Measurements from ENCODE around the gene PSME3IP1. TPM values are rescaled to one million over a fixed set of nuclear protein-coding genes. Genes with fewer than 3 reads are reported as not detected.
"Not testable (repeated sequence)": the region's sequence is repeated elsewhere in the genome, so short reads cannot be mapped to it uniquely, and the experiment has no call there.

The PSME3IP1 gene
- polyA plus RNA-seq, 2 donors: 50.4 to 50.6 TPM

DNA sequence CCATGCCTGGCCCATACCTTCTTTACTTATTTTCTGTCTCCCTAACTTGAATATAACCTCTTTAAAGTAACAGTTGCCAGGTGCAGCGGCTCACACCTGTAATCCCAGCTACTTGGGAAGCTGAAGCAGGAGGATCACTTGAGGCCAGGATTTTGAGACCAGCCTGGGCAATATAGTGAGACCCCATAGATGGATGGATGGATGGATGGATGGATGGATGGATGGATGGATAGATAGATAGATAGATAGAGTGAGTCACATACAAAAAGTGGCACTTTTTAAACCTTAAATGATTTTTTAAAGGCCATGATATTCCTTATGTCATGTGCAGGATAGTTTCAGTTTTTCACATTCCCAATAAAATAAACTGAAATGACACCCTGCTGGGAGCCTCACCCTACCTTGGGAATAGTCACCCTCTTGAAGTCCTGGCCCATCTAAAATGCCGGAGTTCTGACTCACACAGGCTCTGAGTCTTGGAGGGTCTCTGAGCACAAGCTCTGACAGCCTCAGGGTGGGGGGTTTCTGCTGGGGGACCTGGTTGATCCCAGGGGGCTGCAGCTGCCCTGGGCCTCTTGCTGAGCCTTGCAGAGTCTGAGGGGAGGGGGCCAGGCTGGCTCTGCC lies 67.3 kb downstream of the PSME3IP1 start:
- H3K27me3 ChIP-seq (ENCODE audit: control insufficient read depth in 1 of 2, insufficient read depth in 2 of 2, low read length in 2 of 2): no peaks in the 10 kb centered on the region
- peaks cover 5 to 17% of the 10 kb centered on the region in 2 donors for H3K36me3 ChIP-seq (ENCODE audit: control insufficient read depth in 2 of 2, insufficient read depth in 2 of 2, low read length in 1 of 2)
- no peak overlapping the region for H3K4me3 ChIP-seq (ENCODE audit: low read depth in 1 of 2, low read length in 2 of 2)
- WGBS, 2 donors: 97 to 98% methylated on average over 2 of the region's 2 CpGs
- no peak overlapping the region for H3K27ac ChIP-seq (ENCODE audit: low read depth in 2 of 2, low read length in 1 of 2)
- no peaks in the 10 kb centered on the region for H3K4me1 ChIP-seq (ENCODE audit: control insufficient read depth in 2 of 2, insufficient read depth in 2 of 2, low read length in 1 of 2)
- H3K9me3 ChIP-seq (ENCODE audit: control insufficient read depth in 2 of 2, insufficient read depth in 1 of 2, low read depth in 1 of 2, low read length in 1 of 2): no peaks in the 10 kb centered on the region

GRCh38 chr16:57115514-57116182 lies 70.2 kb downstream of the PSME3IP1 start:
- H3K36me3 ChIP-seq (ENCODE audit: control insufficient read depth in 2 of 2, insufficient read depth in 2 of 2, low read length in 1 of 2): peaks cover 5 to 6% of the 10 kb centered on the region in 2 donors
- WGBS, 2 donors: 56 to 73% methylated on average over 25 of the region's 25 CpGs
- no peak overlapping the region for H3K27ac ChIP-seq (ENCODE audit: low read depth in 2 of 2, low read length in 1 of 2)
- no peaks in the 10 kb centered on the region for H3K27me3 ChIP-seq (ENCODE audit: control insufficient read depth in 1 of 2, insufficient read depth in 2 of 2, low read length in 2 of 2)
- H3K9me3 ChIP-seq (ENCODE audit: control insufficient read depth in 2 of 2, insufficient read depth in 1 of 2, low read depth in 1 of 2, low read length in 1 of 2): no peaks in the 10 kb centered on the region
- H3K4me3 ChIP-seq (ENCODE audit: low read depth in 1 of 2, low read length in 2 of 2): no peak overlapping the region
- no peaks in the 10 kb centered on the region for H3K4me1 ChIP-seq (ENCODE audit: control insufficient read depth in 2 of 2, insufficient read depth in 2 of 2, low read length in 1 of 2)

DNA sequence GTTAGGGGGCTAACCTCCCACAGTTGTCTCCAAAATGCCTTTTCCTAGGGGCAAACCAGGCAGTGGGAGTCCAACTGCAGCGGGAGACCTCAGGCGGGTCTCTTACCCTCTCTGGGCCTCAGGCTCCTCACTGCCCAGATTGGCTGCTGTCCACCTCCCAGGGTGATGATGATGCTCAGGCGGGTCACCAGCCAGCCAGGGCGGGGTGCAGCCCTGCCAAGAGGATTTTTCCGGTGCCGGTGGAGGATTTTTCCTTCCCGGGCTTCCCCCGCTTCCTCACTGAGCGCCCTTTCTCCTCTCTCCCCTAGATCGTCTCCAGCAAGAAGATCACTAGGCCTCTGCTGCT lies 70.7 kb downstream of the PSME3IP1 start:
- WGBS, 2 donors: 65 to 70% methylated on average over 10 of the region's 10 CpGs
- Histone ChIP-seq H3K36me3 (ENCODE audit: control insufficient read depth in 2 of 2, insufficient read depth in 2 of 2, low read length in 1 of 2) (peaks cover 5 to 6% of the 10 kb centered on the region in 2 donors), H3K27ac (ENCODE audit: low read depth in 2 of 2, low read length in 1 of 2) (no peak overlapping the region), H3K4me1 (ENCODE audit: control insufficient read depth in 2 of 2, insufficient read depth in 2 of 2, low read length in 1 of 2) (no peaks in the 10 kb centered on the region), H3K9me3 (ENCODE audit: control insufficient read depth in 2 of 2, insufficient read depth in 1 of 2, low read depth in 1 of 2, low read length in 1 of 2) (no peaks in the 10 kb centered on the region), H3K27me3 (ENCODE audit: control insufficient read depth in 1 of 2, insufficient read depth in 2 of 2, low read length in 2 of 2) (no peaks in the 10 kb centered on the region), H3K4me3 (ENCODE audit: low read depth in 1 of 2, low read length in 2 of 2) (no peak overlapping the region)

- WGBS, 2 donors: 90 to 91% methylated on average over 5 of the region's 5 CpGs
- no peaks in the 10 kb centered on the region for H3K4me1 ChIP-seq (ENCODE audit: control insufficient read depth in 2 of 2, insufficient read depth in 2 of 2, low read length in 1 of 2)
- H3K27me3 ChIP-seq (ENCODE audit: control insufficient read depth in 1 of 2, insufficient read depth in 2 of 2, low read length in 2 of 2): no peaks in the 10 kb centered on the region
- H3K4me3 ChIP-seq (ENCODE audit: low read depth in 1 of 2, low read length in 2 of 2): no peak overlapping the region
- no peak overlapping the region for H3K27ac ChIP-seq (ENCODE audit: low read depth in 2 of 2, low read length in 1 of 2)
- H3K9me3 ChIP-seq (ENCODE audit: control insufficient read depth in 2 of 2, insufficient read depth in 1 of 2, low read depth in 1 of 2, low read length in 1 of 2): no peaks in the 10 kb centered on the region
- H3K36me3 ChIP-seq (ENCODE audit: control insufficient read depth in 2 of 2, insufficient read depth in 2 of 2, low read length in 1 of 2): peaks cover 5 to 6% of the 10 kb centered on the region in 2 donors
Observed at GRCh38 chr16:57113664-57114063, 72.2 kb downstream of the PSME3IP1 start.

GRCh38 chr16:57113042-57113453 lies 72.8 kb downstream of the PSME3IP1 start:
- no peaks in the 10 kb centered on the region for H3K4me1 ChIP-seq (ENCODE audit: control insufficient read depth in 2 of 2, insufficient read depth in 2 of 2, low read length in 1 of 2)
- 86 to 90% methylated on average over 14 of the region's 14 CpGs for WGBS, 2 donors
- no peak overlapping the region for H3K27ac ChIP-seq (ENCODE audit: low read depth in 2 of 2, low read length in 1 of 2)

GRCh38 chr16:57112403-57113041 lies 73.3 kb downstream of the PSME3IP1 start:
- Histone ChIP-seq H3K27me3 (ENCODE audit: control insufficient read depth in 1 of 2, insufficient read depth in 2 of 2, low read length in 2 of 2) (no peaks in the 10 kb centered on the region), H3K27ac (ENCODE audit: low read depth in 2 of 2, low read length in 1 of 2) (no peak overlapping the region), H3K9me3 (ENCODE audit: control insufficient read depth in 2 of 2, insufficient read depth in 1 of 2, low read depth in 1 of 2, low read length in 1 of 2) (no peaks in the 10 kb centered on the region), H3K4me3 (ENCODE audit: low read depth in 1 of 2, low read length in 2 of 2) (no peak overlapping the region), H3K36me3 (ENCODE audit: control insufficient read depth in 2 of 2, insufficient read depth in 2 of 2, low read length in 1 of 2) (peaks cover 2 to 5% of the 10 kb centered on the region in 2 donors), H3K4me1 (ENCODE audit: control insufficient read depth in 2 of 2, insufficient read depth in 2 of 2, low read length in 1 of 2) (no peaks in the 10 kb centered on the region)
- WGBS, 2 donors: 74 to 81% methylated on average over 10 of the region's 10 CpGs

More at GRCh38 chr16:57113042-57113453, 72.8 kb downstream of the PSME3IP1 start:
- no peaks in the 10 kb centered on the region for H3K27me3 ChIP-seq (ENCODE audit: control insufficient read depth in 1 of 2, insufficient read depth in 2 of 2, low read length in 2 of 2)
- H3K36me3 ChIP-seq (ENCODE audit: control insufficient read depth in 2 of 2, insufficient read depth in 2 of 2, low read length in 1 of 2): peaks cover 5 to 6% of the 10 kb centered on the region in 2 donors
- H3K9me3 ChIP-seq (ENCODE audit: control insufficient read depth in 2 of 2, insufficient read depth in 1 of 2, low read depth in 1 of 2, low read length in 1 of 2): no peaks in the 10 kb centered on the region
- H3K4me3 ChIP-seq (ENCODE audit: low read depth in 1 of 2, low read length in 2 of 2): no peak overlapping the region

DNA sequence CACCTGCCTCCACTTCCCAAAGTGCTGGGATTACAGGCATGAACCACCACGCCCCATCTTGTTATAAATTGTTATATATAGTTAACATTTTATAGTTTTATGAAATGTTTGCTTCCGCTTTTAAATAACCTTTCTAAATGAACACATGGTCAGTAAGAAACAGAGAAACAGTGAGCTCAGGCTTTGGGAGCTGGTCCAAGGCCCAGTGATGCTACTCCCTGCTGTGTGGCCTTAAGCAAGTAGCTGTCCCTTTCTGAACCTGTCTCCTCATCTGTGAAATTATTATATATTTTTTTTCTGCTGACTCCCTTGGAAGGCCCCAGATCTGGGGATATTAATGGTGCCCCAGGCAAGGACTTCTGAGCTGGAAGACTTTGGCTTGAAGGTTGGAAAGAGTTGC lies 74.4 kb downstream of the PSME3IP1 start:
- Histone ChIP-seq H3K36me3 (ENCODE audit: control insufficient read depth in 2 of 2, insufficient read depth in 2 of 2, low read length in 1 of 2) (peaks cover 0 to 2% of the 10 kb centered on the region in 2 donors), H3K27me3 (ENCODE audit: control insufficient read depth in 1 of 2, insufficient read depth in 2 of 2, low read length in 2 of 2) (no peaks in the 10 kb centered on the region), H3K27ac (ENCODE audit: low read depth in 2 of 2, low read length in 1 of 2) (no peak overlapping the region), H3K4me1 (ENCODE audit: control insufficient read depth in 2 of 2, insufficient read depth in 2 of 2, low read length in 1 of 2) (no peaks in the 10 kb centered on the region), H3K4me3 (ENCODE audit: low read depth in 1 of 2, low read length in 2 of 2) (no peak overlapping the region), H3K9me3 (ENCODE audit: control insufficient read depth in 2 of 2, insufficient read depth in 1 of 2, low read depth in 1 of 2, low read length in 1 of 2) (no peaks in the 10 kb centered on the region)
- WGBS, 2 donors: 93 to 94% methylated on average over 2 of the region's 2 CpGs

DNA sequence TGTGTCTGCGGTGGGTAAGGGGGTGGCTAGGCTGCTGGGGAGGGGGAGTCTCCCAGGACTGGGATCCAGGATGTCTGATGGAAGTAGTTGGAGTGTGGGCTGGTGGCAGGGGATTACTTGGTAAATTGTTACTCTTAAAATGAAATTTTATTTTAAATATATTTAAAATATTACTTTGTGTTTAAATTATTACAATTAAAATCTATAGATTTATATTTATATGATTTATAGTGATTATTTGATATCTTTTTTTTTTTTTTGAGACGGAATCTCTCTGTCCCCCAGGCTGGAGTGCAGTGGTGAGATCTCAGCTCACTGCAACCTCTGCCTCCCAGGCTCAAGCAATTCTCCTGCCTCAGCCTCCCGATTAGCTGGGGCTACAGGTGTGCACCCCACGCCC lies 74.9 kb downstream of the PSME3IP1 start:
- Histone ChIP-seq H3K4me1 (ENCODE audit: control insufficient read depth in 2 of 2, insufficient read depth in 2 of 2, low read length in 1 of 2) (no peaks in the 10 kb centered on the region), H3K9me3 (ENCODE audit: control insufficient read depth in 2 of 2, insufficient read depth in 1 of 2, low read depth in 1 of 2, low read length in 1 of 2) (no peaks in the 10 kb centered on the region)

GRCh38 chr16:57109259-57110105 lies 76.4 kb downstream of the PSME3IP1 start:
- not testable (repeated sequence) for H3K36me3 ChIP-seq (ENCODE audit: control insufficient read depth in 2 of 2, insufficient read depth in 2 of 2, low read length in 1 of 2); H3K4me1 ChIP-seq (ENCODE audit: control insufficient read depth in 2 of 2, insufficient read depth in 2 of 2, low read length in 1 of 2); H3K9me3 ChIP-seq (ENCODE audit: control insufficient read depth in 2 of 2, insufficient read depth in 1 of 2, low read depth in 1 of 2, low read length in 1 of 2); H3K27me3 ChIP-seq (ENCODE audit: control insufficient read depth in 1 of 2, insufficient read depth in 2 of 2, low read length in 2 of 2); H3K27ac ChIP-seq (ENCODE audit: low read depth in 2 of 2, low read length in 1 of 2); H3K4me3 ChIP-seq (ENCODE audit: low read depth in 1 of 2, low read length in 2 of 2)
- WGBS, 2 donors: 85 to 88% methylated on average over 10 of the region's 10 CpGs

More for the DNA sequence above, 74.9 kb downstream of the PSME3IP1 start:
- Histone ChIP-seq H3K27ac (ENCODE audit: low read depth in 2 of 2, low read length in 1 of 2) (no peak overlapping the region), H3K4me3 (ENCODE audit: low read depth in 1 of 2, low read length in 2 of 2) (no peak overlapping the region), H3K27me3 (ENCODE audit: control insufficient read depth in 1 of 2, insufficient read depth in 2 of 2, low read length in 2 of 2) (no peaks in the 10 kb centered on the region), H3K36me3 (ENCODE audit: control insufficient read depth in 2 of 2, insufficient read depth in 2 of 2, low read length in 1 of 2) (peaks cover 0 to 2% of the 10 kb centered on the region in 2 donors)
- 87 to 96% methylated on average over 4 of the region's 4 CpGs for WGBS, 2 donors
